ENCODE results near the gene PIPOX.

PIPOX gene

GRCh38 chr17:29080323-29080722 lies 37.4 kb downstream of the PIPOX start:
- Histone ChIP-seq H3K9me2 (replicated peaks; ENCODE audit: insufficient read depth, low read length) (no peaks in the 10 kb centered on the region), H2AFZ (ENCODE audit: low read length) (no peak overlapping the region), H3K9me3 (replicated peaks; ENCODE audit: insufficient read depth, low read length) (no peaks in the 10 kb centered on the region), H3F3A (ENCODE audit: insufficient read depth, low read length) (no peaks in the 10 kb centered on the region), H3K36me3 (replicated peaks; ENCODE audit: insufficient read depth, low read length) (no peaks in the 10 kb centered on the region), H3K79me2 (ENCODE audit: low read length) (no peaks in the 10 kb centered on the region), H3K27ac (ENCODE audit: low read length) (no peak overlapping the region), H3K27me3 (replicated peaks; ENCODE audit: insufficient read depth, low read length) (no peaks in the 10 kb centered on the region), H3K9ac (ENCODE audit: low read length) (no peak overlapping the region), H3K4me2 (ENCODE audit: low read depth, low read length) (no peak overlapping the region), H3K4me1 (ENCODE audit: low read length) (no peaks in the 10 kb centered on the region), H3K4me3 (ENCODE audit: low read length) (no peak overlapping the region), H4K20me1 (ENCODE audit: insufficient read depth, low read length) (no peaks in the 10 kb centered on the region)
- no peak for DNase-seq
- TF ChIP-seq EZH2 (optimal IDR thresholded peaks at IDR 0.05; ENCODE audit: low read depth, low read length) (no peak), EZH2phosphoT487 (IDR thresholded peaks at IDR 0.05; ENCODE audit: low read length) (no peak), CTCF (IDR thresholded peaks at IDR 0.05; ENCODE audit: low read length) (no peak)

GRCh38 chr17:29080965-29081364 lies 38.0 kb downstream of the PIPOX start:
- no peaks in the 10 kb centered on the region for H3F3A ChIP-seq (ENCODE audit: insufficient read depth, low read length)
- H3K27me3 ChIP-seq (replicated peaks; ENCODE audit: insufficient read depth, low read length), result no peaks in the 10 kb centered on the region
- H3K9me3 ChIP-seq (replicated peaks; ENCODE audit: insufficient read depth, low read length), result no peaks in the 10 kb centered on the region
- no peaks in the 10 kb centered on the region for H3K4me1 ChIP-seq (ENCODE audit: low read length)
- TF ChIP-seq EZH2 (optimal IDR thresholded peaks at IDR 0.05; ENCODE audit: low read depth, low read length), result no peak
- no peak for TF ChIP-seq CTCF (IDR thresholded peaks at IDR 0.05; ENCODE audit: low read length)
- no peak for TF ChIP-seq EZH2phosphoT487 (IDR thresholded peaks at IDR 0.05; ENCODE audit: low read length)
- no peaks in the 10 kb centered on the region for H3K9me2 ChIP-seq (replicated peaks; ENCODE audit: insufficient read depth, low read length)
- H3K27ac ChIP-seq (ENCODE audit: low read length), result no peak overlapping the region
- no peak overlapping the region for H3K4me3 ChIP-seq (ENCODE audit: low read length)
- H3K9ac ChIP-seq (ENCODE audit: low read length), result no peak overlapping the region
- H4K20me1 ChIP-seq (ENCODE audit: insufficient read depth, low read length), result no peaks in the 10 kb centered on the region
- H3K36me3 ChIP-seq (replicated peaks; ENCODE audit: insufficient read depth, low read length), result no peaks in the 10 kb centered on the region
- H3K4me2 ChIP-seq (ENCODE audit: low read depth, low read length), result no peak overlapping the region
- H2AFZ ChIP-seq (ENCODE audit: low read length), result no peak overlapping the region
- H3K79me2 ChIP-seq (ENCODE audit: low read length), result no peaks in the 10 kb centered on the region
- DNase-seq, result no peak

- no peak overlapping the region for H3K27ac ChIP-seq (ENCODE audit: low read length)
- H3K27me3 ChIP-seq (replicated peaks; ENCODE audit: insufficient read depth, low read length), result no peaks in the 10 kb centered on the region
- no peaks in the 10 kb centered on the region for H4K20me1 ChIP-seq (ENCODE audit: insufficient read depth, low read length)
- H3K4me2 ChIP-seq (ENCODE audit: low read depth, low read length), result no peak overlapping the region
- H3K9ac ChIP-seq (ENCODE audit: low read length), result no peak overlapping the region
- H3K36me3 ChIP-seq (replicated peaks; ENCODE audit: insufficient read depth, low read length), result no peaks in the 10 kb centered on the region; the same call in 1 of the 2 replicates
- no peak for DNase-seq
- no peaks in the 10 kb centered on the region for H3K4me1 ChIP-seq (ENCODE audit: low read length)
- no peaks in the 10 kb centered on the region for H3K9me3 ChIP-seq (replicated peaks; ENCODE audit: insufficient read depth, low read length)
- no peak overlapping the region for H2AFZ ChIP-seq (ENCODE audit: low read length)
- no peak overlapping the region for H3K4me3 ChIP-seq (ENCODE audit: low read length)
- no peaks in the 10 kb centered on the region for H3F3A ChIP-seq (ENCODE audit: insufficient read depth, low read length)
- no peaks in the 10 kb centered on the region for H3K79me2 ChIP-seq (ENCODE audit: low read length)
- no peaks in the 10 kb centered on the region for H3K9me2 ChIP-seq (replicated peaks; ENCODE audit: insufficient read depth, low read length)
- TF ChIP-seq CTCF (IDR thresholded peaks at IDR 0.05; ENCODE audit: low read length) (no peak), EZH2 (optimal IDR thresholded peaks at IDR 0.05; ENCODE audit: low read depth, low read length) (no peak), EZH2phosphoT487 (IDR thresholded peaks at IDR 0.05; ENCODE audit: low read length) (no peak)
These were observed 41.7 kb downstream of the PIPOX start for GRCh38 chr17:29084541-29085146.

All from MM.1S (cell line).